Endothelial cell (in vitro differentiated cells): ENCODE data around the gene CRIP1. TPM values are rescaled to one million over a fixed set of nuclear protein-coding genes. Genes with fewer than 3 reads are reported as not detected.

Experiments
- DNase-seq: peaks from one replicate; pipeline ENCODE4 v3.0.0; 2021; ENCODE audit warnings: low spot score
- H3K27ac Mint-ChIP-seq: one replicate; pipeline ENCODE4 v1.8.0; 2021; ENCODE audit warnings: mixed read lengths, inconsistent platforms; ENCODE audit not compliant: unreplicated experiment
- H3K27me3 Mint-ChIP-seq: one replicate; pipeline ENCODE4 v1.8.0; 2021; ENCODE audit warnings: mild to moderate bottlenecking, moderate library complexity, mixed read lengths, inconsistent platforms; ENCODE audit not compliant: unreplicated experiment
- H3K36me3 Mint-ChIP-seq: one replicate; pipeline ENCODE4 v1.8.0; 2021; ENCODE audit warnings: mild to moderate bottlenecking, low read depth, mixed read lengths, inconsistent platforms; ENCODE audit not compliant: unreplicated experiment
- H3K4me1 Mint-ChIP-seq: one replicate; pipeline ENCODE4 v1.8.0; 2021; ENCODE audit warnings: mild to moderate bottlenecking, mixed read lengths, inconsistent platforms; ENCODE audit not compliant: unreplicated experiment
- H3K4me3 Mint-ChIP-seq: one replicate; pipeline ENCODE4 v1.8.0; 2021; ENCODE audit warnings: mild to moderate bottlenecking, mixed read lengths, inconsistent platforms; ENCODE audit not compliant: unreplicated experiment
- H3K9me3 Mint-ChIP-seq: one replicate; pipeline ENCODE4 v1.8.0; 2021; ENCODE audit warnings: mixed read lengths, inconsistent platforms; ENCODE audit not compliant: unreplicated experiment
- CTCF ChIP-seq: fragments of 200-600 bp; sonication (generic); IDR thresholded peaks from one replicate; pipeline ENCODE4 v1.5.0; 2021; ENCODE audit warnings: antibody characterized with exemption; ENCODE audit not compliant: unreplicated experiment
- total RNA-seq: library from RNA; stranded (reverse); fragmentation: NEBNext Ultra II Directional; extraction: Animal tissue kit (Norgen Biotek cat#: 25700); gene quantifications from one replicate; pipeline ENCODE4 v1.2.1, GENCODE V29; 2021; ENCODE audit not compliant: unreplicated experiment

Gene CRIP1
- total RNA-seq, 1 donor from 2014 or later, result 2.5 TPM

GRCh38 chr14:105503935-105504692 lies 17.4 kb downstream of the CRIP1 start:
- no peak for TF ChIP-seq CTCF
- peaks cover 12% of the 10 kb centered on the region for H3K27me3 Mint-ChIP-seq
- H3K36me3 Mint-ChIP-seq, result no peaks in the 10 kb centered on the region
- no peak for DNase-seq
- peak overlapping the region; percentile 49 for H3K27ac Mint-ChIP-seq
- no peak overlapping the region for H3K4me3 Mint-ChIP-seq
- H3K4me1 Mint-ChIP-seq, result no peaks in the 10 kb centered on the region
- H3K9me3 Mint-ChIP-seq, result no peaks in the 10 kb centered on the region

- H3K27me3 Mint-ChIP-seq, result peaks cover 12% of the 10 kb centered on the region
- H3K36me3 Mint-ChIP-seq, result no peaks in the 10 kb centered on the region
- no peak overlapping the region for H3K4me3 Mint-ChIP-seq
- TF ChIP-seq CTCF, result no peak
- no peak overlapping the region for H3K27ac Mint-ChIP-seq
- no peaks in the 10 kb centered on the region for H3K4me1 Mint-ChIP-seq
- DNase-seq, result no peak
- H3K9me3 Mint-ChIP-seq, result no peaks in the 10 kb centered on the region
These were observed 18.4 kb downstream of the CRIP1 start for GRCh38 chr14:105505101-105505500.

GRCh38 chr14:105507247-105507646 lies 20.6 kb downstream of the CRIP1 start:
- no peak overlapping the region for H3K4me3 Mint-ChIP-seq
- no peaks in the 10 kb centered on the region for H3K36me3 Mint-ChIP-seq
- H3K27ac Mint-ChIP-seq, result no peak overlapping the region
- H3K27me3 Mint-ChIP-seq, result peaks cover 11% of the 10 kb centered on the region
- no peak for DNase-seq
- TF ChIP-seq CTCF, result no peak
- no peaks in the 10 kb centered on the region for H3K9me3 Mint-ChIP-seq
- no peaks in the 10 kb centered on the region for H3K4me1 Mint-ChIP-seq

GRCh38 chr14:105508069-105508468 lies 21.4 kb downstream of the CRIP1 start:
- Mint-ChIP-seq H3K4me1 (no peaks in the 10 kb centered on the region), H3K36me3 (no peaks in the 10 kb centered on the region), H3K4me3 (no peak overlapping the region), H3K27ac (no peak overlapping the region), H3K9me3 (no peaks in the 10 kb centered on the region), H3K27me3 (peaks cover 7% of the 10 kb centered on the region)
- no peak for DNase-seq
- TF ChIP-seq CTCF, result no peak

- H3K4me3 Mint-ChIP-seq, result no peak overlapping the region
These were observed 21.9 kb downstream of the CRIP1 start for GRCh38 chr14:105508601-105509000.

More at GRCh38 chr14:105508601-105509000, 21.9 kb downstream of the CRIP1 start:
- Mint-ChIP-seq H3K4me1 (no peaks in the 10 kb centered on the region), H3K27me3 (peaks cover 8% of the 10 kb centered on the region), H3K36me3 (no peaks in the 10 kb centered on the region), H3K27ac (no peak overlapping the region), H3K9me3 (no peaks in the 10 kb centered on the region)
- no peak for TF ChIP-seq CTCF
- DNase-seq, result no peak
